Body of pancreas (tissue), 4 donors: ENCODE results near the gene ANKRD6. TPM values are rescaled to one million over a fixed set of nuclear protein-coding genes. Genes with fewer than 3 reads are reported as not detected.

ENCODE experiments used
- ATAC-seq: fragments of 150-250 bp; one replicate; pipeline ENCODE4 v1.9.1; 2016
- DNase-seq, 4 donors: peaks; one replicate each; pipeline ENCODE4 v3.0.0-alpha.2; 2019
- H3K27ac ChIP-seq, 4 donors: fragments of 200-600 bp; sonication (generic); 1 replicate in 3 of 4; 2 replicates in 1 of 4; pipeline versions ENCODE4 v1.5.1 to v1.6.1; 2016 to 2019; ENCODE audit warnings: mild to moderate bottlenecking in 1 of 4, mixed read lengths in 1 of 4, moderate library complexity in 1 of 4
- H3K27me3 ChIP-seq, 2 donors: fragments of 200-600 bp; sonication (generic); one replicate each; pipeline ENCODE4 v1.6.0; 2016; ENCODE audit warnings: mild to moderate bottlenecking in 1 of 2
- H3K36me3 ChIP-seq, 2 donors: fragments of 200-600 bp; sonication (generic); replicated peaks in 1 of 2; 2 replicates each; pipeline ENCODE4 v1.5.1; 2016; ENCODE audit warnings: low read depth in 2 of 2; ENCODE audit not compliant: insufficient read depth in 1 of 2
- H3K4me1 ChIP-seq: fragments of 200-600 bp; sonication (generic); one replicate; pipeline ENCODE4 v1.6.0; 2016
- H3K4me3 ChIP-seq, 2 donors: fragments of 200-600 bp; sonication (generic); 1 replicate in 1 of 2; 2 replicates in 1 of 2; pipeline ENCODE4 v1.5.1; 2016 to 2019
- H3K9me3 ChIP-seq, 3 donors: fragments of 200-600 bp; sonication (generic); 1 replicate in 2 of 3; 2 replicates in 1 of 3; pipeline ENCODE4 v1.5.1; 2016
- POLR2A ChIP-seq, 3 donors: fragments of 450-650 bp; IDR thresholded peaks; one replicate each; pipeline ENCODE4 v1.6.1; 2016; ENCODE audit warnings: antibody characterized with exemption in 3 of 3, mild to moderate bottlenecking in 2 of 3
- WGBS, 2 donors: methylation state at CpG; one replicate each; pipeline ENCODE4 v1.1.5; 2017; 5-methylcytosine and 5-hydroxymethylcytosine counted together
- intact Hi-C: fragments of 100-400 bp; cut with DNase I; formaldehyde crosslinking; loops from one replicate; pipeline ENCODE4 v1.15.1; 2023
- total RNA-seq, 2 donors: library from RNA; depleted of rRNA; stranded (reverse); fragments of >200 nt; gene quantifications; one replicate each; pipeline ENCODE4 v1.1.0, GENCODE V29; 2016
- TF ChIP-seq, protein P1 (sequence below), 7 experiments: fragments of 450-650 bp in 4 of 7; fragments of 200-600 bp in 3 of 7; sonication (generic) in 3 of 7; IDR thresholded peaks; one replicate each; pipeline ENCODE4 v1.5.1; 2016 to 2019; ENCODE audit warnings: antibody characterized with exemption in 7 of 7

Gene ANKRD6
- total RNA-seq, 2 donors from 2014 or later, result 16.9 to 21.4 TPM

DNA sequence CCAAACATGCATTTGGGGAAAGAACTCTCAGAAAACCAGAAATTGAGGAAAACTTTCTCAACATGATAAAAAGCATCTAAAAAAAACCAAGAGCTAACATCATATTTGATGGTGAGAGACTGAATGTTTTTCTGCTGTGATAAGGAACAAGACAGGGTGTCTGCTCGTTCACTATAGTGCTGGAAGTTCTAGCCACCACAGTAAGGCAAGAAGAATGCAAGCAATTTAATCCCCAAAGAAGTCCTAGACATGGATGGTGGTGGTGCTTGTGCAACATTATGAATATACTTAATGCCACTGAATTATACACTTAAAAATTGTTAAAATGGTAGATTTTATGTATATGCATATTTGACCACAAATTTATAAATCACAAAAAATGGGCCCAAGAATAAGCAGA is 152.2 kb downstream of the ANKRD6 start:
- 63 to 65% methylated on average over 1 of the region's 1 CpG for WGBS, 2 donors
- Histone ChIP-seq H3K4me1 (no peaks in the 10 kb centered on the region), H3K4me3 (no peak overlapping the region), H3K9me3 (no peaks in the 10 kb centered on the region), H3K27me3 (no peaks in the 10 kb centered on the region), H3K36me3 (no peaks in the 10 kb centered on the region), H3K27ac (no peak overlapping the region)
- intact Hi-C loops, result no loop called here
- ATAC-seq, result no peak
- no peak for TF ChIP-seq POLR2A (IDR thresholded peaks at IDR 0.05)
- TF ChIP-seq, protein P1, sequence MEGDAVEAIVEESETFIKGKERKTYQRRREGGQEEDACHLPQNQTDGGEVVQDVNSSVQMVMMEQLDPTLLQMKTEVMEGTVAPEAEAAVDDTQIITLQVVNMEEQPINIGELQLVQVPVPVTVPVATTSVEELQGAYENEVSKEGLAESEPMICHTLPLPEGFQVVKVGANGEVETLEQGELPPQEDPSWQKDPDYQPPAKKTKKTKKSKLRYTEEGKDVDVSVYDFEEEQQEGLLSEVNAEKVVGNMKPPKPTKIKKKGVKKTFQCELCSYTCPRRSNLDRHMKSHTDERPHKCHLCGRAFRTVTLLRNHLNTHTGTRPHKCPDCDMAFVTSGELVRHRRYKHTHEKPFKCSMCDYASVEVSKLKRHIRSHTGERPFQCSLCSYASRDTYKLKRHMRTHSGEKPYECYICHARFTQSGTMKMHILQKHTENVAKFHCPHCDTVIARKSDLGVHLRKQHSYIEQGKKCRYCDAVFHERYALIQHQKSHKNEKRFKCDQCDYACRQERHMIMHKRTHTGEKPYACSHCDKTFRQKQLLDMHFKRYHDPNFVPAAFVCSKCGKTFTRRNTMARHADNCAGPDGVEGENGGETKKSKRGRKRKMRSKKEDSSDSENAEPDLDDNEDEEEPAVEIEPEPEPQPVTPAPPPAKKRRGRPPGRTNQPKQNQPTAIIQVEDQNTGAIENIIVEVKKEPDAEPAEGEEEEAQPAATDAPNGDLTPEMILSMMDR (IDR thresholded peaks at IDR 0.05), result no peak
- no peak for DNase-seq

DNA sequence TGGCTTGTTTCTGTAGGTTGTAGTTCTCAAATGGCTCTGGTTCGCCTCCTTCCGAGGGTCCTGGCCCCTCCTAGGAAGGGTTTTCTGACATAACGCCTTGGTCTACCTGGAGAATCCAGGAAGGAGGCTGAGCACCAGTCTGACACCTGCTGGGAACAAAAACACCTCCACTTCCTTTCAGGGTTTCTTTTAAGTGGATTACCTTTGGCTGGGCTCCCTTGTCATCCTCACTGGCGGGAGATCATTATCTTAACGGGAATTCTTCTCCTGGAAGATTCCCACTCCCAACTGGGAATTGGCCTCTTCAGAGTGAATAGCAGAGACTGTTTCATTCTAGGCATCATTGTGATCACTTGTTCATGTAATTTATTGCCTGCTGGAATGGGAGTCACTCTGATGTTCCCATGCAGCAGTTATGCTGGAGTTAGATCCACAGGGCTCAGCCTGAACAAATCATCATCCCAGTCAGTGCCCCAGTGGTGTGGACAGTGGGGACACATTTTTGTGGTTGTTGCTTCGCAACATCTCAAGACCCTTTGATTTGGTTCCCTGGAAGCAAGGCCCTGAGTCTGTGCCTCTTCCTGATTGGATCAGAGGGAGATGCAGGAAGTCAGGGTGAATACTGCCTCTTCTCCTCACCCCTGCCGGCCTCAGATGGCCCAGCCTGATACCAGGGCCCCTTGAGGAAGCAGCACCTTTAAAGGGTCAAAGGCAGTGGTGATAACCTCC is 156.5 kb downstream of the ANKRD6 start:
- Histone ChIP-seq H3K4me1 (no peaks in the 10 kb centered on the region), H3K4me3 (no peak overlapping the region), H3K27me3 (no peaks in the 10 kb centered on the region), H3K36me3 (no peaks in the 10 kb centered on the region), H3K27ac (no peak overlapping the region), H3K9me3 (no peaks in the 10 kb centered on the region)
- no peak for DNase-seq
- intact Hi-C loops, result no loop called here
- no peak for ATAC-seq
- WGBS, 2 donors, result 66 to 71% methylated on average over 7 of the region's 7 CpGs
- no peak for TF ChIP-seq POLR2A (IDR thresholded peaks at IDR 0.05)
- TF ChIP-seq, protein P1 (IDR thresholded peaks at IDR 0.05), result no peak

DNA sequence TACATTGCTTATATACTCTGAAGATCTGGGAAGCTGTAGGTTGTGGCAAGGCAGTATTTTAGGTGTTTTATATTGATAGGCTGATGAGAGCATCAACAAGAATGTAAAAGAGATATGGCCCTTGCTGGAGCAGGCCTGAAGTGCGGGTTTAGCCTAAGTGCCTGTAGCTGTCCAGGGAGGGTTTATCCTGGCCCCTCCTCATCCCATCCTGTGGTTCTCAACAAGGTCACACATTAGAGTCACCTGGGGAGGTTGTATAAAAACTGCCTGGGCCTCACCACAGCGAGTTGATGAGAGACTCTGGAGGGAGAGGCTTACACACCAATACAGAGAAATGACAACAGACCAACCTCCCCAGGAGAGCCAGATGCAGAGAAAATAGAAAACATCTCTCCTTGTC is 157.2 kb downstream of the ANKRD6 start:
- Histone ChIP-seq H3K4me1 (no peaks in the 10 kb centered on the region), H3K27me3 (no peaks in the 10 kb centered on the region), H3K36me3 (no peaks in the 10 kb centered on the region), H3K4me3 (no peak overlapping the region), H3K9me3 (no peaks in the 10 kb centered on the region), H3K27ac (no peak overlapping the region)
- no peak for ATAC-seq
- intact Hi-C loops, result no loop called here
- no peak for DNase-seq
- 69 to 77% methylated on average over 2 of the region's 2 CpGs for WGBS, 2 donors
- TF ChIP-seq, protein P1 (IDR thresholded peaks at IDR 0.05), result no peak
- no peak for TF ChIP-seq POLR2A (IDR thresholded peaks at IDR 0.05)

DNA sequence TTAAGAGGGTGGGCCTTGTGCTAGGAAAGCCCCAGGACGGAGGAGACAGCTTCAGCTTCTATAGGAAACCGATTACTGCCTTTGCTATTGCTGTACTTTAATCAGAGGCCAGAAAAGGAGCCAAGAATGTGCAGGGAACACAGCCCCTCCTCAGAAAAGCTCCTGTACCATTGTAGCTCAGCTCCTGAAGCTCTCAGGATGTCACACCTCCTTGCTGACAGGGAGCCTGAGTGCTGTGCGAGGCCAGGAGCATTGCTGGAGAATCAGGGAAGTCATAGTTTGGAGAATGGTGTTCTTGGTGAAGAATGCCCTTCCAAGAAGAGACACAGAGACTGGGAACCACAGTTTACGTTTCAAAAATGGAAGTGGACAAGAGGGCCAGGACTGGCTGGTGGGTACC is 158.8 kb downstream of the ANKRD6 start:
- 83 to 86% methylated on average over 4 of the region's 4 CpGs for WGBS, 2 donors

More for the DNA sequence above, 158.8 kb downstream of the ANKRD6 start:
- no peaks in the 10 kb centered on the region for H3K36me3 ChIP-seq
- no peaks in the 10 kb centered on the region for H3K27me3 ChIP-seq
- no peak overlapping the region for H3K27ac ChIP-seq
- no peak for DNase-seq
- no peaks in the 10 kb centered on the region for H3K9me3 ChIP-seq
- ATAC-seq, result no peak
- no peaks in the 10 kb centered on the region for H3K4me1 ChIP-seq
- TF ChIP-seq, protein P1 (IDR thresholded peaks at IDR 0.05), result no peak
- no peak for TF ChIP-seq POLR2A (IDR thresholded peaks at IDR 0.05)
- intact Hi-C loops, result no loop called here
- no peak overlapping the region for H3K4me3 ChIP-seq
